ENCODE measurements around the gene CDC42BPB.

Gene CDC42BPB, protein sequence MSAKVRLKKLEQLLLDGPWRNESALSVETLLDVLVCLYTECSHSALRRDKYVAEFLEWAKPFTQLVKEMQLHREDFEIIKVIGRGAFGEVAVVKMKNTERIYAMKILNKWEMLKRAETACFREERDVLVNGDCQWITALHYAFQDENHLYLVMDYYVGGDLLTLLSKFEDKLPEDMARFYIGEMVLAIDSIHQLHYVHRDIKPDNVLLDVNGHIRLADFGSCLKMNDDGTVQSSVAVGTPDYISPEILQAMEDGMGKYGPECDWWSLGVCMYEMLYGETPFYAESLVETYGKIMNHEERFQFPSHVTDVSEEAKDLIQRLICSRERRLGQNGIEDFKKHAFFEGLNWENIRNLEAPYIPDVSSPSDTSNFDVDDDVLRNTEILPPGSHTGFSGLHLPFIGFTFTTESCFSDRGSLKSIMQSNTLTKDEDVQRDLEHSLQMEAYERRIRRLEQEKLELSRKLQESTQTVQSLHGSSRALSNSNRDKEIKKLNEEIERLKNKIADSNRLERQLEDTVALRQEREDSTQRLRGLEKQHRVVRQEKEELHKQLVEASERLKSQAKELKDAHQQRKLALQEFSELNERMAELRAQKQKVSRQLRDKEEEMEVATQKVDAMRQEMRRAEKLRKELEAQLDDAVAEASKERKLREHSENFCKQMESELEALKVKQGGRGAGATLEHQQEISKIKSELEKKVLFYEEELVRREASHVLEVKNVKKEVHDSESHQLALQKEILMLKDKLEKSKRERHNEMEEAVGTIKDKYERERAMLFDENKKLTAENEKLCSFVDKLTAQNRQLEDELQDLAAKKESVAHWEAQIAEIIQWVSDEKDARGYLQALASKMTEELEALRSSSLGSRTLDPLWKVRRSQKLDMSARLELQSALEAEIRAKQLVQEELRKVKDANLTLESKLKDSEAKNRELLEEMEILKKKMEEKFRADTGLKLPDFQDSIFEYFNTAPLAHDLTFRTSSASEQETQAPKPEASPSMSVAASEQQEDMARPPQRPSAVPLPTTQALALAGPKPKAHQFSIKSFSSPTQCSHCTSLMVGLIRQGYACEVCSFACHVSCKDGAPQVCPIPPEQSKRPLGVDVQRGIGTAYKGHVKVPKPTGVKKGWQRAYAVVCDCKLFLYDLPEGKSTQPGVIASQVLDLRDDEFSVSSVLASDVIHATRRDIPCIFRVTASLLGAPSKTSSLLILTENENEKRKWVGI (N-terminal part only)

DNA sequence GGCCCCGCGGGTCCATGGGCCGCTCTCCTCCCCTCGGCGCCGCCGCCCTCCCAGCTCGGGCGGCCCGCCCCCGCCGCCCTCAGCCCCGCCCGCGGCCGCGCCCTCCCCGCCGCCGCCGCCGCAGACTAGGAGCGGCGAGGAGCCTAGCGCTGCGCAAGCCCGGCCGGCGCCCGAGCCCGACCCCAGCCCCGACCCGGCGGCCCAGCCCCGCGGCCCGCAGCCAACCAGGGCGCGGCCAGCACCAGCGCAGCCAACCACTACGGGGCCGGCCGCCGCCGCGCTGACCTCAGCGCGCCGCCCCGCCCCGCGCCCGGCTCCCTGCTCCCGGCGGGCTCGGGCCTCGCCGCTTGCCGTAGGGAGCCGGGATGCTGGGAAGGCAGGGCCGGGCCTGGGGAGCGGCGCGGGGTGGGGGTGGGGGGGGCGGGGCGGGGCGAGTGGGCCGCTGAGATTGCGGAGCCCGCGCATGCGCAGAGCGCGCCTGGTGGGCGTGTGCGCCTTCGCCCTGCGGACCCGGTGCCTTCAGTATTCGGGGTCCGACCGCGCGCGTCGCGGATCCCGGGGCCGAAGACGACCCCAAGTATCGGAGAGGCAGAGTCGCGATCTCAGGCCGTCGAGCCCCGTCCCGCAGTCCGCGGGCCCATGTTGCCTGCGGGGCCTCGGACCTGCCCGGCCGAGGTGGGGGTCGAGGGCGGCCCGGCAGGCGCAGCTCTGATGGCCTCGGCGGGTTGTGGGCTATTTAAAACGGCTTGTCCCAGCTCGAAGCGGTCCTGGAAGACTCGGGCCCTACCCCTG lies at the start of gene CDC42BPB:
Gene CDC42BPB, minus strand, starts transcription at position 178 of the 792 bp plus-strand sequence. CDS start 376 bp downstream, outside the sequence.
- in situ Hi-C loops (cut with MboI; ENCODE audit: low sequenced_read_pairs) = no loop called here

DNA sequence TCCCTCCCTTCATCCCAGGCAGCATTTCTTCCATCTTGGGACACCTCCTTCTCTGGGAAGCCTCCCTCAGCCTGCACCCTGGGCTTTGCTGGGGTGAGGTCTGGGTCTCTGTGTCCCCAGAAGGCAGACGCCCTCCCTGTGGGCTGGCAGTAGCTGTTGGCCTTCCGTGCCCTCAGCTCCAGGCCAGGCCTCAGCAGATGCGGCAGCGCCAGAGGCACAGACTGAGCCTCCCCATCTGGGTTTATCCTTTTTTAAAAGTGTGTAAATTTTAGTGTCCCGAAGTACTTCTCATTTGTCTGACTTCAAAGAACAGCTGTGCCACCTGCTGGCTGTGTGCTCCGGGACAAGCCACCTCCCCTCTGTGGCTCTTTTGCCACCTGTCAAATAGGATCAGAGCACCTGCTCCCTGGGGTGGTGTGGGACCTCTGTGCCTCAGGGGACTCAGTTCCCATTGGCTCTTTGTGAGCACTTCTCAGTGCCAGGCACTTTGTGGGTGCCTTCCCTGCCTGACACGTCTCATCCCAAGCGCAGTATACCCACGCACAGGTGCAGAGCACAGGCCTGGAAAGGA lies 48.3 kb upstream of the CDC42BPB start:
- in situ Hi-C loops (cut with MboI; ENCODE audit: low sequenced_read_pairs) = no loop called here

GRCh38 chr14:103104654-103105452 lies 47.5 kb upstream of the CDC42BPB start:
- in situ Hi-C loops (cut with MboI; ENCODE audit: low sequenced_read_pairs) = no loop called here

DNA sequence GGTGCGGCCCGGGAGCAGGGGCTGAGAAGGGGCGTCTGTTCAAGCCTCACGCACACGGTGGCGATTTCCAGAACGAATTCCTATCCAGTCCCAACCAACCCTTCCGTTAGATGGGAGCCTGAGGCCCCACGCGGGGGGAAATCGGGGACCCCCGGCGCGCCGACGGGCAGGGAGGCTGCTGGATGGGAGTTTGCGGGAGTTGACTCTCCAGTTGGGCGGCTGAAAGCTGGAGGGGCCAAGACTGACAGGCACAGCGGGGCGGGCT lies 47.0 kb upstream of the CDC42BPB start:
- in situ Hi-C loops (cut with MboI; ENCODE audit: low sequenced_read_pairs) = no loop called here

GRCh38 chr14:103103461-103104388 lies 46.4 kb upstream of the CDC42BPB start:
- in situ Hi-C loops (cut with MboI; ENCODE audit: low sequenced_read_pairs) = no loop called here

DNA sequence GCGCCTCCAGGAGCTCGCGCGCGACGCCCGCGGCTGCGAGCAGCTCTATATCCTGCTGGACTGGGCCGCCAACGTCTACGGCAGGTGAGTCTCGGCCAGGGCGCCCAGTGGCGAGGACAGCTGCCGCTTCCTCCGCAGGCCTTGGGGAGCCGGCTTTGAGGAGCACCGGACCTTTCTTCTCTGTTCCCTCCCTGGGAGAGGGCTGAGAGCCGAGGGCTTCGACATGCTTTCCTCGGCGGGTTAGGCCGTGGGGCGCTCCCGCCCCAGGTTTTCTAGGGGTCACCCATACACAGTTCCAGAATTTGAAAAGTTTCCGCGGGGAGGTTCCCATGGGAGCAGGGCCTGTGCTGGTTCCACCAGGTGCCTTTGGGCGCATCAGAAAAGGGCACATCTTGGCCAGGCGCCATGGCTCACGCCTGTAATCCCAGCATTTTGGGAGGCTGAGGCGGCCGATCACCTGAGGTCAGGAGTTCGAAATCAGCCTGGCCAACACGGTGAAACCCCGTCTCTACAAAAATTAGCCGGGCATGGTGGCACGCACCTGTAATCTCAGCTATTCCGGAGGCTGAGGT lies 45.4 kb upstream of the CDC42BPB start:
- in situ Hi-C loops (cut with MboI; ENCODE audit: low sequenced_read_pairs) = no loop called here

GRCh38 chr14:103101963-103102688 lies 44.8 kb upstream of the CDC42BPB start:
- in situ Hi-C loops (cut with MboI; ENCODE audit: low sequenced_read_pairs) = no loop called here

DNA sequence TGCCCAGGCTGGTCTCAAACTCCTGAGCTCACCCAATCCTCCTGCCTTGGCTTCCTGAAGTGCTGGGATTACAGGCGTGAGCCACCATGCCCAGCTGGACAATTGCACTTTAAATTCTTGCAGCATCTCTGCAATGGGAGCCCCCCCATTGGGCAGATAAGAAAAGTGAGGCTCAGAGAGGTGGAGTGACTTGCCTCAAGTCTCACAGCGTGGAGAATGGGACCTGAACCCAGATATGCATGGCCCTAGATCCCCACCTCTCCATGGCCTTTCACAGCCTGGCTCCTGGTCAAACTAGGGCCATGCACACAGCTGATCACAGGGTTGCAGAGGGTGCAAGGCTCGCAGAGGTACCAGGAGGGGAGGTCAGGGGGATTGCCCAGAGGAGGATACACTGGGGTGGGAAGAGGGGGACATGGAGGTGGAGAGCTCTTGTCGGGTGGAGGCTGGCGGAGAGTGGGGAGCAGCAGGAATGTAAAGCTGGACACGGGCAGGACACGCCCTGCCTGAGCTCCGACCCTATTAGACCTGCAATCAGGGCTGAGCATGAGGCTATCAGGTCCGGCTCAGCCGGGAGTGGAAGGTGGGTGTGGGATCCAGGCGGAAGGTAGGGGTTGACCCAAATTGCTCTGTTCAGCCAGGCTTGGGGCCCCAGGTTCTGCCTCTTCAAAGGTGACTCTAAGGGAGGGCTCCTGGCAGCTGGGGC lies 44.1 kb upstream of the CDC42BPB start:
- in situ Hi-C loops (cut with MboI; ENCODE audit: low sequenced_read_pairs) = no loop called here

DNA sequence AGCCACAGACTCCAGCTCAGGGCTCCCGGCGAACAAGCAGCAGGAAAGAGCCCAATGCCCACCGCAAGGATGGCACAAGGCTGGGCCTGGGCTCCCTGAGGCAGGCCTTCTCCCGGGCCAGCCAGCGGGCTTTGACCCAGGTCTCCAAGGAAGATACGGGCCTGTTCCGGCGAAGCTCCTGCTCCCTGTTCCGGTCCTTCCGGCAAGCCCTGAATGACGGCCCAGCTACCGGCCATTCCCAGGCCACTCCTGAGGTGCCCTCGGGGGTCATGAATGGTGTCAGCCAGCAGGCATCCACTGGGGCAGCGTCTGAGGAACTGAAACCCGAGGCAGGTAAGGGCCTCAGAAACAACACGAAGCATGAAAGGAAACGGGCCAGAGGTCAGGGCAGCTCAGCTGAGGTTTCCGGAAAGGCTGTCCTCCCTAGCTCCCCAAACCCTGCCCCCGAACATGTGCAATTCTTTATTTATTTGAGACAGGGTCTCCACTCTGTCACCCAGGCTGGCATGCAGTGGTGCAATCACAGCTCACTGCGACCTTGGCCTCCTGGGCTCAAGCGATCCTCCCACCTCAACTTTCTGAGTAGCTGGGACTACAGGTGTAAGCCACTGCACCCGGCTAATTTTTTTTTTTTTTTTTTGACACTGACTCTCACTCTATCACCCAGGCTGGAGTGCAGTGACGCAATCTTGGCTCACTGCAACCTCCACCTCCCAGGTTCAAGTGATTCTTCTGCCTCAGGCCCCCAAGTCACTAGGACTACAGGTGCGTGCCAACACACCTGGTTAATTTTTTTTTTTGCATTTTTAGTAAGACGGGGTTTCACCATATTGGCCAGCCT lies 43.2 kb upstream of the CDC42BPB start:
- in situ Hi-C loops (cut with MboI; ENCODE audit: low sequenced_read_pairs) = no loop called here

- in situ Hi-C loops (cut with MboI; ENCODE audit: low sequenced_read_pairs) = loop anchor here (25.0 kb wide), 1 partner anchor 187 kb away; no protein-coding TSS in a partner anchor
Measured at GRCh38 chr14:103099733-103100280, 42.5 kb upstream of the CDC42BPB start.

DNA sequence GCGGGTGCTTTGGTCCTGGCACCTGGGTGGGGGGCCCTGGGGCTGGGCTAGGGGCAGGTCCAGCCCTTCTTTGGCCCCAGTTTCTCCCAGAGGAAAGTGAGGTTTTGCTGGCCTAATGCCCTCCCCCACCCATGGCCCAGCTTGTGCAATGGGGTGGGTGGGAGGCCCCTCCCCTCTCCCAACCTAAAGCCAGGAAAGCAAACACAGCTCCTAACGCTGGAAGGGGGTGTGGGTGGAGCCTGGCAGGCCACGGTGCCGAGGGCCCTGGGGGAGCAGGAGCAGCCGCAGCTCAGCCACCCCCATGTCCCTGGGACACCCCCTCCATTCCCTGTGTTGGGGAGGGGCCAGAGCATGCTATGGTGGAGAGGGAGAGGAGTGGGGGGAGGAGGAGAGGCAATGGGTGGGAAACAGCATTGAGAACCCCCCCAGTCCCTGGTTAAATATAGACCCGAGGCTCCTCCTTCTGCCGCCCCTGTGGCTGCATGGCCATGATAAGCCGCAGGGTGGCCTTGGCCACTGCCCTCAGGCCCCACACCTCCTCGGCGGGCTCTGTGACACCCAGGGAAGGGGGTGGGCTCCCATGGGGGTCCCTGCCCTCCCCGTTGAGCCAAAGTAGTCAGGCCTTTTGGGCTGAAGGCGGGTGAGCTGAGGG lies 41.9 kb upstream of the CDC42BPB start:
- in situ Hi-C loops (cut with MboI; ENCODE audit: low sequenced_read_pairs) = loop anchor here (25.0 kb wide), 1 partner anchor 188 kb away; no protein-coding TSS in a partner anchor

DNA sequence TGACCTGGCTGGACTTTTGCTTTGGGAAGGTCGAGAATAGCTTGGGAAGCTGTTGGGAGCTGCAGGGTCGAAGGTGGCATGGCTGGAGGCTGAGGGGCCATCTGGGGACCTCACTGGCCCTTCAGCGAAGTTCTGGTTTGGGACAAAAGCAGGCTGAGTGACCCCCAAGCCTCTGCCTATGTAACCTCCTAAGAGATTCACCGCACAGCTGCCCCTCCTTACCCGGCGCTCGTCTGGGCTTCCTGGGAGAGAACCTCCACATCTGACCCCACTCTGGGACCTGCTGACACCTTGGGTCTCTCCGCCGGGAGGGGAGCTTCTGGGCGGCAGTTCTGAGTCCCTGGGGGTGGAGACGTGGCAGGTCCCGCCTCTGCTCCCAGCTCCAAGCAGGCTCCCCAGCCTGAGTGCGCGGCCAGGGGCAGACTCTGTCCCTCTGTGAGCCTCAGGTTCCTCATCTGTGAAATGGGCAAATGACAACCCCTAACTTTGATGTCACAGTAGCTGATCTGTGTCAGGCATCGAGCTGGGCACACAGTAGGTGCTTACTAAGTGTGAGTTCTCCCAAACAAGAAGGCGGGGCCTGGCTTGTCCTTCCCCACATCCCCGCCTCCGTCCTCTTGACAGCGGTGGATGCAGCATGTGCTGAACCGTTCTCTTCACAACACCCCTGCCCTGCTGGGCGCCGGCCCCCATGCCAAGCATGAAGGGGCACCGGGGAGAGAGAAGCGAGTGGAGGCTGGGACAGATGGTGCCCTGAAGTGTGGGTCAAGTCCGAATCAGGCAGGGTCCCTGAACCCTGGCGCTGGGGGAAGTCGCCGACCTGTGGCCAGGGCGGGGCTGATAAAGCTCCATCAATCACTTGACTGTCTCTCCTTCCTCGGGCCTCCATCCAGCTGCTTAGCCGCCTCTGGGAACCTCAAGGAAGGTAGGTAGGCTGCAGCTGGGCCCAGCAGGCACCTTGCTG lies 40.9 kb upstream of the CDC42BPB start:
- in situ Hi-C loops (cut with MboI; ENCODE audit: low sequenced_read_pairs) = loop anchor here (25.0 kb wide), 1 partner anchor 189 kb away; no protein-coding TSS in a partner anchor

DNA sequence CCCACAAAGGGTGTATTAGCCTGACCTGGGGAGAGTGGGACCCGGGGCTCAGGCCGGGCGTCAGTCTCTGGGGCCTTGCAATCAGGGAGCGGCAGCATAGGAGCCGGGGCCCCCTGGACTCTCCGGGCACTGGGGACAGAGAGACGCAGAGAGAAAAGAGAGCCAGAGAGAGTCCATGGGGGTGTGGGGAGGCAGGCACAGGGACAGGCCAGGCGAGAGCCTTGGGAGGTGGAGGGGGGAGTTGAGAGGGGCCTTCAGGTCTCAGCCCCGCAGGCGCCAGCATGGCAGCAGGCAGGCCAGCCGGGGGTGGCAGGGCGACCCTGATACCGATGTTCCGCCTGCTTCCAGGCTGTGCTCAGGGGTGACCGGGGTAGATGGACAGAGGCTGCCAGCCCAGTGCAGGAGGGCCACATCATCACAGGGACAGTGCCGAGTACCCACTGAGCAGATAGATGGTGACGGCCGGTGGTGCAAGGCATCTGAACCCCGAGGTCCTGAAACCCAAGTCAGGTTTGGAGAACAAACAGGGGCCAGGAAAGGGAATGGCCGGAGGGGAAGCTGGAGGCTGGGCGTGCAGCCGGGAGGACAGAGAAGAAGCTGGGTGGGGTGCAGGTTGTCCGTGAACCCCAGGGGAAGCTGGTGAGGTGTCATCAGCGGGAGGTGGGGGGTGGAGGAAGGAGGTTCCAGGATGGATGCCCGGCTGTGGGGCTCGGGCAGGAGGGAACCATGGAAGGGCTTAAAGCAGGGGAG lies 40.1 kb upstream of the CDC42BPB start:
- in situ Hi-C loops (cut with MboI; ENCODE audit: low sequenced_read_pairs) = loop anchor here (25.0 kb wide), 1 partner anchor 190 kb away; no protein-coding TSS in a partner anchor

Measured in HL-60/S4 treated with retinoic acid at 250 ng/mL for 4 days and 3 days (cell line).